Cerebellar cortex (tissue), 1 donor: ENCODE data around the gene SPIB.
"Not testable (repeated sequence)": the region's sequence is repeated elsewhere in the genome, so short reads cannot be mapped to it uniquely, and the experiment has no call there.

ENCODE experiments used
- DNase-seq: peaks from one replicate; pipeline ENCODE4 v3.0.0-alpha.2; 2015; ENCODE audit warnings: low spot score

Gene SPIB

GRCh38 chr19:50439130-50439529 is 20.4 kb downstream of the SPIB start:
- not testable (repeated sequence) for DNase-seq

- DNase-seq, result no peak
These were observed 25.3 kb downstream of the SPIB start for GRCh38 chr19:50444059-50444458.

- DNase-seq, result no peak
These were observed 28.3 kb downstream of the SPIB start for GRCh38 chr19:50447053-50447452.

- DNase-seq, result no peak
These were observed 29.0 kb downstream of the SPIB start for GRCh38 chr19:50447750-50448149.

DNA sequence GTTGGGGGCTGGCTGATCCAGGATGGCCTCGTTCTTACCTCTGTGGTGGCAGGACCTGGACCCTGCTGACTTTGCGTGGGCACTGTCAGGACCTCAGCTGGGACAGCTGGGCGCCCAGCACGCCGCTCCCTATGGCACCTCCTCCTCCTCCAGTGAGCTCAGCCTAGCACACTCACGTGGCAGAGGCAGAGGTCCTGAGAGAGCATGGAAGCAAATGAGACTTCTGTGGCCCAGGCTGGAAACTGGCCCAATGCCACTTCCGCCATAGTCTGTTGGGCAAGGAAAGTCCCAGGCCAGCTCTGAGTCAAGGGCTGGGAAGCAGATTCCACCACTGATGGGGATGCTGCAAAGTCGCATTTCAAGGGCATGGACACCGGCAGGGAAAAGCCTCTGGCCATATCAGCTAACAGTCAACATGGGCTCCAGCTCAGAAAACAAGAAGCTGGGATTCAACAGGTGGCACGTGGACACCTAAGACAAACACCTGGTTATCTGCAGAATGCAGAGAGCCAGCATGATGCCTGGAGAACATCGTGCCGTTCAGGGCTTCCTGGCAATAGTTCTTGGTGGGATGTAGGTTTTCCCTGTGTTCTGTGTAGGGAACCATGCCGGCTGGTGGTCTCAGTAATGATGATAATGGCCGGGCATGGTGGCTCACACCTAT is 30.6 kb downstream of the SPIB start:
- no peak for DNase-seq

DNA sequence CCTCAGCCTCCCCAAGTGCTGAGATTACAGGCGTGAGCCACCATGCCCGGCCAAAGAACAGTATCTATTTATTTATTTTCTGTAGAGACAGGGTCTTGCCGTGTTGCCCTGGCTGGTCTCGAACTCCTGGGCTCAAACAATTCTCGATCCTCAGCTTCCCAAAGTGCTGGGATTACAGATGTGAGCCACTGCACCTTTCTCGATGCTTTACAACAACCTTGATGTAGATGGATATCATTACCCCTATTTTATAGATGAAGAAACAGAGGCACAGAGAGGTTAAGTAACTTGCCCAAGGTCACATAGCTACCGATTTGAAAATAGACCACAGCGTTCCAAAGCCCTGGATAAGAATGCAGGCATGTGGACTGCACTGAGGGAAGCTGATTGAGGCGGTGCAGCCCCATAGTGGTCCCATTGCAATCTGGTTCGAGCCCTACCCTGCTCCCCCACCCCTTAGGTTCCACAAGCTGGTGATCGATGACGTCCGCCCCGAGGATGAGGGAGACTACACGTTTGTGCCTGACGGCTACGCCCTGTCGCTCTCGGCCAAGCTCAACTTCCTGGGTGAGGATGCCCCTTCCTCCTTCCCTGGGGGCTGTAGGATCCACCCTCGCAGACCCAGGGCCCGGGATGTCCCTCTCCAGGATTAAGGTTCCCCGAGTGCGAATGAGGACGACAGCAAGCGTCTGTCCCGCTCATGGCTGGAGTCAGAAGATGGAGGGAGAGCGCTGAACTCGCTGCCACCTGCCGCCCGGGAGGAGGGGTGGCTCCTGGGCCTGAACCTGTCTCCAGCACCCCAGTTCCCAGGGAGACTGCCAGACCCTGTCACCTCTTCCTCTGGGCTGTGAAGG is 31.9 kb downstream of the SPIB start:
- no peak for DNase-seq

GRCh38 chr19:50451223-50451534 is 32.4 kb downstream of the SPIB start:
- no peak for DNase-seq

- DNase-seq, result no peak
These were observed 34.5 kb downstream of the SPIB start for GRCh38 chr19:50453243-50453642.

- no peak for DNase-seq
These were observed 37.3 kb downstream of the SPIB start for GRCh38 chr19:50455992-50456391.

DNA sequence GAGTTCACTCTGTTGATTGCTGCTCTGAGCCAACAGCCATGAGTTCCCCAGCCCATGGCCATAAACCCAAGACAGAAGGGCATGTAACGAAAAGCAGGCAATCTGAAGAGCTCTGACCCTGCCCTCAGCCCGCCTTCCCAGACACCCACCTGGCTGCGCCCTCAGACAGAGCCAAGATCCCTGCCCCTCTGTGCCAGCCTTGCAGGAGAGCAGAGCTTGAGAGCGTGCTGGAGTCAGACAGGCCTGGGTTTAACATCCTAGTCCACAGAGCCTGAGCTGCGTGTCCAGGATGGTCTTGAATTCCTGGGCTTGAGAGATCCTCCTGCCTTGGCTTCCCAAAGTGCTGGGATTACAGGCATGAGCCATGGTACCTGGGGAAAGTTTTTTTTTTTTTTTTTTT is 38.6 kb downstream of the SPIB start:
- no peak for DNase-seq

DNA sequence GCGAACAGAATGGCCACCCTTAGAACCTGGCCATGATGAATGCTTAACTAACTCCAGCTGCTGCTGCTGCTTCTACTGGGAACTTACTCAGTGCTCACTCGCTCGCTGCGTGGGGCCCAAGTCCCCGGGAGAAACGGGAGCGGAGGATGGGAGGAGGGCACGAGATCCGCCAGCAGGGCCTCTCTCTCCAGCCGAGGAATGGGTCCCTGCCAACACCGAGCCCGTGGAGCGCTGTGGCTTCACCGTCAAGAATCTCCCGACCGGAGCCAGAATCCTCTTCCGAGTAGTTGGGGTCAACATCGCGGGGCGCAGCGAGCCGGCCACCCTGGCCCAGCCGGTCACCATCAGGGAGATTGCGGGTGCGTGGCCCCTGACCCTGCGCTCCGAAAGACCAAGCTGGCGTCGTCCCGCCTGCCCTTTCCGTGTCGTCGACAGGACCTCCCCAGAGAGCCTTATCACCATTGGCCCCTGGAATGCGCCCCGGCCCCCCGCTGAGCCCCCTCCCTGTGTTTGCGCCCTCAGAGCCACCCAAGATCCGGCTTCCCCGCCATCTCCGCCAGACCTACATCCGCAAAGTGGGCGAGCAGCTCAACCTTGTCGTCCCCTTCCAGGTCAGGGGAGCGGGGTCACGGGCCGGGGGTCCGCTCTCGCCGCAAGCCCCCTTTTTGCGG is 39.8 kb downstream of the SPIB start:
- no peak for DNase-seq

DNA sequence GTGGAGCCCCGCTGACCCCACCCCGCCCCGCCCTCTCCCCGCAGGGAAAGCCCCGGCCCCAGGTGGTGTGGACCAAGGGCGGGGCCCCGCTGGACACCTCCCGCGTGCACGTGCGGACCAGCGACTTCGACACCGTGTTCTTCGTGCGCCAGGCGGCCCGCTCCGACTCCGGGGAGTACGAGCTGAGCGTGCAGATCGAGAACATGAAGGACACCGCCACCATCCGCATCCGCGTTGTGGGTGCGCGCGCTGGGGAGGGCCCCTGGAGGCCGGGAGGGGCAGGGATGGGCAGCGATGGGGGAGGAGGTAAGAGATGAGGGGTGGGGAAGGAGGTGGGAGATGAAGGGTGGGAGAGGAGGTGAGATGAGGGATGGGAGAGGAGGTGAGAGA is 40.3 kb downstream of the SPIB start:
- no peak for DNase-seq

GRCh38 chr19:50459638-50460037 is 40.9 kb downstream of the SPIB start:
- DNase-seq, result no peak

DNA sequence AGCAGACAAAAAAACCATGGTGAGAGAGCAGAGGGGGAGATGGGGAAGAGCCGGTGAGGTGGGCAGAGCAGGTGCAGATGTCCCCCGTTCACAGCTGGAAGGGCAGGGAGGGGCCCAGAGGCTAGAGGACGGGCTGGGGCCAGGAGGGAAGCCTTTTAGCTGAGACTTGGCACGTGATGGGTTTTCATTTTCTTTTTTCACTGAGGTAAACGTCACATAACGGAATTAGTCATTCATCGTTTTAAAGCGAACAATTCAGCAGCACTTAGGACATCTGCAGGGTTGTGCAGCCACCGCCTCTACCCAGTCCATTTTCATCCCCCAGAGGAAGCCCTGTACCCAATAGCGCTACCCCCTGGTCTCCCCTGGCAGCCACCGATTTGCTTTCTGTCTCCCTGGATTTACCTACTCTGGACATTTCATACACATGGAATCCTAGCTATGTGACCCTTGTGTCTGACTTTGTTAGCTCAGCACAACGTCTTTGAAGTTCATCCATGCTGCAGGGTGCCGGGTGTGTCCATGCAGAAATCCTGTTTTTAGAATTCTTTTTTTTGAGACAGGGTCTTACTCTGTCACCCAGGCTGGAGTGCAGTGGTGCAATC is 41.5 kb downstream of the SPIB start:
- peak; percentile 16 for DNase-seq

GRCh38 chr19:50461066-50461875 is 42.5 kb downstream of the SPIB start:
- peak; percentile 59 for DNase-seq

GRCh38 chr19:50462970-50463369 is 44.2 kb downstream of the SPIB start:
- no peak for DNase-seq

DNA sequence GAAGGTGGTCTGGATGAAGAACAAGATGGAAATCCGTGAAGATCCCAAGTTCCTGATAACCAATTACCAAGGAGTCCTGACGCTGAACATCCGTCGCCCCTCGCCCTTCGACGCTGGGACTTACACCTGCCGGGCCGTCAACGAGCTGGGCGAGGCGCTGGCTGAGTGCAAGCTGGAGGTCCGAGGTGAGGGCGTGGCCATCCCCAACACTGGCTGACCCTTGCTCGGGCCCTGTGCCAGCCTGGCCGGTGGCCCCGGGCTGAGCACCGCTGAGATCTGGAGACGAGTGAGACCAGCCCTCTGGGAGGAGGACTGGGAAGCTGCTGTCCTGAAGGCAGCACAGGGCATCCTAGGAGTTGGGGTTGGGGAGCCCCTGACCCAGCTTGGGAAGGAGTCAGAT is 45.6 kb downstream of the SPIB start:
- no peak for DNase-seq

- DNase-seq, result no peak
These were observed 46.3 kb downstream of the SPIB start for GRCh38 chr19:50465000-50465399.

GRCh38 chr19:50465986-50466705 is 47.4 kb downstream of the SPIB start:
- DNase-seq, result no peak

- DNase-seq, result no peak
These were observed 47.9 kb downstream of the SPIB start for GRCh38 chr19:50466706-50467039.

- no peak for DNase-seq
These were observed 48.8 kb downstream of the SPIB start for GRCh38 chr19:50467566-50467965.
